HL-60 (cell line): ENCODE data around the gene ADGRL3.

Experiments used
- POLR2AphosphoS5 ChIP-seq: IDR thresholded peaks from 2 replicates; pipeline ENCODE4 v1.6.1; 2012; ENCODE audit warnings: low read depth
- TF ChIP-seq, protein P1 (sequence below): IDR thresholded peaks from one replicate; pipeline ENCODE4 v1.5.1; 2011; ENCODE audit warnings: low read length, control low read depth, inconsistent platforms; ENCODE audit not compliant: insufficient read depth

DNA sequence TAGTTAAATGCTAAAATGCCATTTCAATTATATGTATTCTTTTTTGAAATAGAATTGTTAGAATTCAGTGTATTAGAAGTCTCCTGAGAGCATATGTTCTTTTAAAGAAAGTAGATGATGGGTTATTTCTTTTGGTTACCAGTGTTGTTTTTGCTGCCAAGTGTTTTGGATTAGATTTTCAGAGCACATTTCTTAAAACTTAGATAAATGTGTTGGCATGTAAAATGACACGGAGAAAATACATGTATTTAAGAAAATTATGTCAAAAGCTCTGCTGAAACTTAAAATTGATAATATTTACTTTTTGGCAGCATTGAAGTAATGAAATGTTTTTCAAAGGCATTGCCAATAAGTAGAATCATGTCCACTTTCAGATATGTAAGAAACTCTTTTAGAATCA is 379.7 kb downstream of the ADGRL3 start:
- TF ChIP-seq, protein P1, sequence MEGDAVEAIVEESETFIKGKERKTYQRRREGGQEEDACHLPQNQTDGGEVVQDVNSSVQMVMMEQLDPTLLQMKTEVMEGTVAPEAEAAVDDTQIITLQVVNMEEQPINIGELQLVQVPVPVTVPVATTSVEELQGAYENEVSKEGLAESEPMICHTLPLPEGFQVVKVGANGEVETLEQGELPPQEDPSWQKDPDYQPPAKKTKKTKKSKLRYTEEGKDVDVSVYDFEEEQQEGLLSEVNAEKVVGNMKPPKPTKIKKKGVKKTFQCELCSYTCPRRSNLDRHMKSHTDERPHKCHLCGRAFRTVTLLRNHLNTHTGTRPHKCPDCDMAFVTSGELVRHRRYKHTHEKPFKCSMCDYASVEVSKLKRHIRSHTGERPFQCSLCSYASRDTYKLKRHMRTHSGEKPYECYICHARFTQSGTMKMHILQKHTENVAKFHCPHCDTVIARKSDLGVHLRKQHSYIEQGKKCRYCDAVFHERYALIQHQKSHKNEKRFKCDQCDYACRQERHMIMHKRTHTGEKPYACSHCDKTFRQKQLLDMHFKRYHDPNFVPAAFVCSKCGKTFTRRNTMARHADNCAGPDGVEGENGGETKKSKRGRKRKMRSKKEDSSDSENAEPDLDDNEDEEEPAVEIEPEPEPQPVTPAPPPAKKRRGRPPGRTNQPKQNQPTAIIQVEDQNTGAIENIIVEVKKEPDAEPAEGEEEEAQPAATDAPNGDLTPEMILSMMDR: no peak
- TF ChIP-seq POLR2AphosphoS5: no peak
